Osteoblast (primary cell): ENCODE data around the gene POU2F2. TPM values are rescaled to one million over a fixed set of nuclear protein-coding genes. Genes with fewer than 3 reads are reported as not detected.
A peak's percentile ranks its signal among the peaks of the same experiment; 100 is the strongest.

ENCODE experiments used
- DNase-seq: peaks from one replicate; pipeline ENCODE4 v3.0.0; 2011; ENCODE audit warnings: low spot score, mixed read lengths; ENCODE audit not compliant: insufficient read length; ENCODE audit errors: missing footprints
- H2AFZ ChIP-seq: 2 replicates; pipeline ENCODE4 v1.6.0; 2011; ENCODE audit warnings: mild to moderate bottlenecking, low read length
- H3K27ac ChIP-seq: 2 replicates; pipeline ENCODE4 v1.5.1; 2011; ENCODE audit warnings: mild to moderate bottlenecking, low read depth, low read length, moderate library complexity
- H3K27me3 ChIP-seq: 2 replicates; pipeline ENCODE4 v1.6.0; 2012; ENCODE audit warnings: mild to moderate bottlenecking, control low read depth, inconsistent platforms, low read length, moderate library complexity; ENCODE audit not compliant: insufficient read depth
- H3K36me3 ChIP-seq: 2 replicates; pipeline ENCODE4 v1.5.1; 2011; ENCODE audit warnings: mild to moderate bottlenecking, low read length, control low read depth, moderate library complexity; ENCODE audit not compliant: insufficient read depth
- H3K4me1 ChIP-seq: 2 replicates; pipeline ENCODE4 v1.5.1; 2011; ENCODE audit warnings: mild to moderate bottlenecking, low read length, control low read depth, moderate library complexity; ENCODE audit not compliant: insufficient read depth
- H3K4me2 ChIP-seq: 2 replicates; pipeline ENCODE4 v1.6.0; 2011; ENCODE audit warnings: mild to moderate bottlenecking, low read length; ENCODE audit not compliant: insufficient read depth
- H3K4me3 ChIP-seq: fragments of 200-600 bp; sonication (generic); 3 replicates; pipeline ENCODE4 v1.5.1; 2012; ENCODE audit warnings: mild to moderate bottlenecking, low read length, inconsistent platforms; ENCODE audit not compliant: insufficient read depth
- H3K79me2 ChIP-seq: 2 replicates; pipeline ENCODE4 v1.6.0; 2012; ENCODE audit warnings: mild to moderate bottlenecking, low read length, control low read depth, inconsistent platforms; ENCODE audit not compliant: insufficient read depth
- H3K9me3 ChIP-seq: 2 replicates; pipeline ENCODE4 v1.5.1; 2011; ENCODE audit warnings: low read depth, low read length, control low read depth
- H4K20me1 ChIP-seq: 2 replicates; pipeline ENCODE4 v1.6.0; 2012; ENCODE audit warnings: mild to moderate bottlenecking, low read length, control low read depth; ENCODE audit not compliant: insufficient read depth
- CTCF ChIP-seq: IDR thresholded peaks from 2 replicates; pipeline ENCODE4 v1.5.1; 2011; ENCODE audit warnings: mild to moderate bottlenecking, low read depth, low read length, moderate library complexity; ENCODE audit errors: extremely low read depth
- total RNA-seq: library from RNA; depleted of rRNA; stranded (reverse); fragments of >200 nt; gene quantifications from 2 replicates; pipeline ENCODE4 v1.2.3, GENCODE V29; 2012

The POU2F2 gene
- total RNA-seq, 1 donor = under 0.01 TPM

- Histone ChIP-seq H3K4me2 (peak overlapping the region; percentile 85), H3K36me3 (no peaks in the 10 kb centered on the region), H3K4me1 (peaks cover 6% of the 10 kb centered on the region), H3K4me3 (peak overlapping the region; percentile 66), H3K79me2 (no peaks in the 10 kb centered on the region), H3K27me3 (peaks cover 62% of the 10 kb centered on the region), H4K20me1 (no peaks in the 10 kb centered on the region), H3K27ac (no peak overlapping the region), H3K9me3 (no peaks in the 10 kb centered on the region), H2AFZ (peak overlapping the region; percentile 82)
- no peak for TF ChIP-seq CTCF
- peak; percentile 93 for DNase-seq
Measured at GRCh38 chr19:42176649-42176989, 44.4 kb upstream of the POU2F2 start.

GRCh38 chr19:42175952-42176648, 43.9 kb upstream of the POU2F2 start:
- H4K20me1 ChIP-seq = no peaks in the 10 kb centered on the region

GRCh38 chr19:42174958-42175734, 42.9 kb upstream of the POU2F2 start:
- H2AFZ ChIP-seq = no peak overlapping the region
- no peaks in the 10 kb centered on the region for H3K36me3 ChIP-seq
- H3K4me1 ChIP-seq = peaks cover 6% of the 10 kb centered on the region
- no peaks in the 10 kb centered on the region for H4K20me1 ChIP-seq
- peaks cover 55% of the 10 kb centered on the region for H3K27me3 ChIP-seq
- H3K4me2 ChIP-seq = no peak overlapping the region
- H3K27ac ChIP-seq = no peak overlapping the region
- H3K9me3 ChIP-seq = no peaks in the 10 kb centered on the region
- DNase-seq = no peak
- H3K4me3 ChIP-seq = no peak overlapping the region
- no peaks in the 10 kb centered on the region for H3K79me2 ChIP-seq
- TF ChIP-seq CTCF = no peak

More at GRCh38 chr19:42175952-42176648, 43.9 kb upstream of the POU2F2 start:
- Histone ChIP-seq H3K27me3 (peaks cover 64% of the 10 kb centered on the region), H3K9me3 (no peaks in the 10 kb centered on the region), H3K36me3 (no peaks in the 10 kb centered on the region), H3K79me2 (no peaks in the 10 kb centered on the region), H2AFZ (peak overlapping the region; percentile 82), H3K4me3 (peak overlapping the region; percentile 66), H3K27ac (no peak overlapping the region), H3K4me2 (peak overlapping the region; percentile 85), H3K4me1 (peaks cover 6% of the 10 kb centered on the region)
- TF ChIP-seq CTCF = no peak
- DNase-seq = peak; percentile 93

- H3K4me3 ChIP-seq = no peak overlapping the region
- H3K4me1 ChIP-seq = peaks cover 6% of the 10 kb centered on the region
- TF ChIP-seq CTCF = no peak
- peaks cover 48% of the 10 kb centered on the region for H3K27me3 ChIP-seq
- no peaks in the 10 kb centered on the region for H3K79me2 ChIP-seq
- H2AFZ ChIP-seq = no peak overlapping the region
- H3K27ac ChIP-seq = no peak overlapping the region
- H3K36me3 ChIP-seq = no peaks in the 10 kb centered on the region
- no peak overlapping the region for H3K4me2 ChIP-seq
- H4K20me1 ChIP-seq = no peaks in the 10 kb centered on the region
- DNase-seq = no peak
- H3K9me3 ChIP-seq = no peaks in the 10 kb centered on the region
Measured at GRCh38 chr19:42174188-42174587, 41.9 kb upstream of the POU2F2 start.
